Measurements from ENCODE around the gene GCM1.
"Not testable (repeated sequence)": the region's sequence is repeated elsewhere in the genome, so short reads cannot be mapped to it uniquely, and the experiment has no call there.

The GCM1 gene

DNA sequence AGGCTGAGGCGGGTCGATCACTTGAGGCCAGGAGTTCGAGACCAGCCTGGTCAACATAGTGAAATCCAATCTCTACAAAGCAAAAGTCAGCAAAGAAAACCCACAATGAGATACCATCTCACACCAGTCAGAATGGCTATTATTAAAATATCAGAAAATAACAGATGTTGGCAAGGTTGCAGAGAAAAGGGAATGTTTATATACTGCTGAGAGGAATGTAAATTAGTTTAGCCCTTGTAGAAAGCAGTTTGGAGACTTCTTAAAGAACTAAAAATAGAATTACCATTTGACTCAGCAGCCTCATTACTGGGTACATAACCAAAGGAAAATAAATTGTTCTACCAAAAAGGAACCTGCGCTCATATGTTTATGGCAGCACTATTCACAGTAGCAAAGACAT, 16.7 kb upstream of the GCM1 start:
- DNase-seq (ENCODE audit: low read depth, low spot score) = no peak
- H3K4me3 ChIP-seq (ENCODE audit: low read depth, low read length) = no peak overlapping the region
- no peak for TF ChIP-seq CTCF (IDR thresholded peaks at IDR 0.05; ENCODE audit: low read depth, low read length)
- in situ Hi-C loops (cut with HindIII; ENCODE audit: low sequenced_read_pairs) = no loop called here

DNA sequence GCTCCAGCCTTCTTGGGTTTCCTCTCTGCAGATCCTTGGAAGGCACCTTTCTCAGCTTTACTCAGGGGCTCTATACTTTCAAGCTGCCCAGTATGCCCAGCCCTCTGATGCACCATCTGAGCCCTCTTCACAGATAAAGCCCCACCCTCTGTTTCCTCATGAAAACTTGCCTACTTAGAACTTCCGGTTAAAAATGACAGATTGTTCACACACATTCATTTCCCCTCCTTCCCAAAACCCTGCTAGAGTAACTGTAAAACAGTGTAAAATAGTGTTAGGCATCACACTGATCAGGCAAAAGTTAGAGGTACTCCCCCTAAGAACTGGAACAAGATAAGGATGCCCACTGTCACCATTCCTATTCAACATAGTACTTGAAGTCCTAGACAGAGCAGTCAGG, 14.0 kb upstream of the GCM1 start:
- in situ Hi-C loops (cut with HindIII; ENCODE audit: low sequenced_read_pairs) = no loop called here
- no peak for TF ChIP-seq CTCF (IDR thresholded peaks at IDR 0.05; ENCODE audit: low read depth, low read length)
- DNase-seq (ENCODE audit: low read depth, low spot score) = no peak
- H3K4me3 ChIP-seq (ENCODE audit: low read depth, low read length) = no peak overlapping the region

GRCh38 chr6:53161481-53162009, 12.9 kb upstream of the GCM1 start:
- no peak for DNase-seq (ENCODE audit: low read depth, low spot score)
- TF ChIP-seq CTCF (IDR thresholded peaks at IDR 0.05; ENCODE audit: low read depth, low read length) = no peak
- no peak overlapping the region for H3K4me3 ChIP-seq (ENCODE audit: low read depth, low read length)
- in situ Hi-C loops (cut with HindIII; ENCODE audit: low sequenced_read_pairs) = no loop called here

- in situ Hi-C loops (cut with HindIII; ENCODE audit: low sequenced_read_pairs) = no loop called here
- no peak for DNase-seq (ENCODE audit: low read depth, low spot score)
- no peak overlapping the region for H3K4me3 ChIP-seq (ENCODE audit: low read depth, low read length)
- no peak for TF ChIP-seq CTCF (IDR thresholded peaks at IDR 0.05; ENCODE audit: low read depth, low read length)
Observed at GRCh38 chr6:53159558-53159957, 10.9 kb upstream of the GCM1 start.

DNA sequence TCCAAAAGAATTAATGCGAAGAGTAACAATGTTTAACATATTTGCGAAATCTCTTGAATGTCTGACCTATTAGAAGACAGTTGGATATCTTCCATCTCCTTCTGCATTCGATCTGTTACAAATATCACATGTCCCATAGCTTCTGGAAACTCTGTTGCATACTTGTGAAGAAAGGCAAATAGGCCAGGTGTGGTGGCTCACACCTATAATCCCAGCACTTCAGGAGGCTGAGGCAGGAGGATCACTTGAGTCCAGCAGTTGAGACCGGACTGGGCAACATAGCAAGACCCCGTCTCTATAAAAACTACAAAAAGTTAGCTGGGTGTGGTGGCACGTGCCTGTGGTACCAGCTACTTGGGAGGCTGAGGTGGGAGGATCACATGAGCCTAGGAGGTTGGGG, 9.4 kb upstream of the GCM1 start:
- H3K4me3 ChIP-seq (ENCODE audit: low read depth, low read length); DNase-seq (ENCODE audit: low read depth, low spot score); in situ Hi-C loops (cut with HindIII; ENCODE audit: low sequenced_read_pairs): not testable (repeated sequence)

DNA sequence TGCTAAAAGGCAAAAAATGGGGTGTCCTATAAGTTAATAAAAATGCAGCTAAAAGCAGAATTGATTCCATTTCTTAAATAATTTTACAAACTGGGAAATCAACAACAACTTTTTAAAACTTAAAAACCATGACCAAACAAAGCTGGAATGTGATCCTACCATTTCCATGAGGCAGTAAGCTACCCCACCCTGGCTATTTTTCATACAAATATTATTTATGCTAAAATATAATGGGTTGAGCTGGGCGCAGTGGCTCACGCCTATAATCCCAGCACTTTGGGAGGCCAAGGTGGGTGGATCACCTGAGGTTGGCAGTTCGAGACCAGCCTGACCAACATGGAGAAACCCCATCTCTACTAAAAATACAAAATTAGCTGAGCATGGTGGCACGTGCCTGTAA, 6.6 kb upstream of the GCM1 start:
- DNase-seq (ENCODE audit: low read depth, low spot score); in situ Hi-C loops (cut with HindIII; ENCODE audit: low sequenced_read_pairs); H3K4me3 ChIP-seq (ENCODE audit: low read depth, low read length): not testable (repeated sequence)

GRCh38 chr6:53154794-53155193, 6.2 kb upstream of the GCM1 start:
- no peak overlapping the region for H3K4me3 ChIP-seq (ENCODE audit: low read depth, low read length)
- TF ChIP-seq CTCF (IDR thresholded peaks at IDR 0.05; ENCODE audit: low read depth, low read length) = no peak
- no peak for DNase-seq (ENCODE audit: low read depth, low spot score)
- in situ Hi-C loops (cut with HindIII; ENCODE audit: low sequenced_read_pairs) = no loop called here

GRCh38 chr6:53154071-53154470, 5.4 kb upstream of the GCM1 start:
- no peak for DNase-seq (ENCODE audit: low read depth, low spot score)
- TF ChIP-seq CTCF (IDR thresholded peaks at IDR 0.05; ENCODE audit: low read depth, low read length) = no peak
- in situ Hi-C loops (cut with HindIII; ENCODE audit: low sequenced_read_pairs) = no loop called here
- no peak overlapping the region for H3K4me3 ChIP-seq (ENCODE audit: low read depth, low read length)

Measured in astrocyte of the spinal cord (primary cell).